ENCODE results near the gene IPO11.
"Not testable (repeated sequence)": the region's sequence is repeated elsewhere in the genome, so short reads cannot be mapped to it uniquely, and the experiment has no call there.

Gene IPO11

DNA sequence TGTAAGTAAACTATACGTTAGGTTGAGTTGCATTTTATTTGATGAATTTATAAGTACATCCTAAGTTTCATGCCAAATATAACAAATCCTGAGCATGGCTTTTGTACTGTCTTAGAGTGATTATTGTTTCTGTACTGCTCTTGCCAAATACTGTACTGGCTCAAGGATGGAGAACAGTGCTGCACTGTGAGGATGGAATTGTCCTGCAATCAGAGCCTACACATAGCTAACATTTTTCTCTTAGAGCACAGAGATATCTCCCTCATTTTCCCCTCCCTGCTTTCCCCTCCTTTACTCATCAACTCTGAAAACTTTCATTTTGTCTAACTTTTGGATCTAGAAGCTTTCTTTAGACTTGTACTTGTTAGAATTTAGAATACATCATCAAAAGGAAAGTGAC lies 194.3 kb downstream of the IPO11 start:
- DNase-seq, result no peak

DNA sequence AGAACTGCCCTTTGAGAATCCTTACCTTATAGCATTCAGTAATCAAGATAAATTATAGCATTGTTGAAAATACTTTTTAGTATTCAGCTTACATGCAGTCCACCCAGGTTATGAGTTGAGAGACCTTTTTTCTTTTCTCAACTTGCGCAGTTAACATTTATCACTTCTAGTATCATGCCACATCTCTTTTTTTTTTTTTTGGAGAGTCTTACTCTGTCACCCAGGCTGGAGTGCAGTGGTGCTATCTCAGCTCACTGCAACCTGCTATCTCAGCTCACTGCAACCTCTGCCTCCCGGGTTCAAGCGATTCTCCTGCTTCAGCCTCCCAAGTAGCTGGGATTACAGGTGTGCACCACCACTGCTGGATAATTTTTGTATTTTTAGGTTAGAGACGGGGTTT lies 195.1 kb downstream of the IPO11 start:
- no peak for DNase-seq

DNA sequence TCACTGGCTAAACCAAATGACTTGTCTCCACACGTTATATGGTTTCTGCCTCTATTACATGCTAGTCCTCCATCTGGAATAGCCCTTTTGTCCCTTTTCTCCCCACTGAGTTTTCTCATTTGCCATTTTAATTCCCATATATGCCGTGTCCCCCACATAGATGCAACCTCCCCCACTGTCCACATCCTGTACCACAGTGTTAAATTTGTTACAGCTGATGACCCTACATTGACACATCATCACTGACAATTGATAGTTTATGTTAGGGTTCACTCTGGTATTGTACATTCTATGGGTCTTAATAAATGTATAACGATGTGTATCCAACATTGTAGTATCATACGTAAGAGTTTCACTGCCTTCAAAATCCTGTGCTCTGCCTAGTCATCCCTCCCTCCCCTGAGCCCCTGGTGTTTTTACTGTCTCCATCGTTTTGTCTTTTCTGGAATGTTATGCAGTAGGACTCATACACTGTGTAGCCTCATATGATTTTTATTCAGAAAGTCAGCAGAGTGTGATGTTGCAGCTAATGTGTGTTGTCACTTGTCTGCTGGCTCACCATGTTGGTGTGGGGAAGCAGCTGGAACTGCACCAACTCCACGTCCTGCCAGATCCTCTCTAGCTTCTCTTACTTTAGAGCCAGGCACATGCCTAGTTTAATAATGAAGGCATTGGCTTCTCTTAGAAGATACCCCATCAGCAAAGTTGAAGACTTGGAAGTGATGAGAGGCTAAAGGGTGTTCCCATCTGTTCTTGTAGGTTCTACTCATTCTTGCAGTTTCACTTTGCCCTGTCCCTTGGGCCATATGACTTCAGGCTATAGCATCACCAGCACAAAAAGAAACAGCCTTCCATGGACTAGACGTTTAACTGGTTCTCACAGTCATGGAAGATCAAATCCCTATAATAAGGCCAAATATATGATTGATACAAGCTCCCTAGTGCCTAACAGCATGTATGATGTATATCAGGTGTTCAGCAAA lies 196.3 kb downstream of the IPO11 start:
- no peak for DNase-seq

DNA sequence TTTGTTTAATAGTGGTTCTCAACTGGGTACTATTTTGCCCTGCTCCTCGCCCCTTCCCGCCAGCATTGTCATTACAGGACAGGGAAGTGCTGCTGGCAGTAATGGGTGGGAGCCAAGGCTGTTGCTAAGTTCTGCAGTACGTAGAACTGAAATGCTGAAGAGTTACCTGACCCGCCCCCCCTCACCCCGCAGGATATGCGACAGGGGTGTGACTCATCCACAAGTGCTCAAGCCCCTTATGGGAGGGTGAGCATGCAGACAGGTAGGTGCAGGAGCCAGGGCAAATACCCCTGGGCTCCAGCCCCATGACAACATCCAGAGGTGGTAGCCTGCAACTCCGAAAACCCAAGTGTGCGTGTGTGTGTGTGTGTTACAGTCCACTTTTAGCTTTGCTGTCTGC lies 201.8 kb downstream of the IPO11 start:
- DNase-seq, result no peak

DNA sequence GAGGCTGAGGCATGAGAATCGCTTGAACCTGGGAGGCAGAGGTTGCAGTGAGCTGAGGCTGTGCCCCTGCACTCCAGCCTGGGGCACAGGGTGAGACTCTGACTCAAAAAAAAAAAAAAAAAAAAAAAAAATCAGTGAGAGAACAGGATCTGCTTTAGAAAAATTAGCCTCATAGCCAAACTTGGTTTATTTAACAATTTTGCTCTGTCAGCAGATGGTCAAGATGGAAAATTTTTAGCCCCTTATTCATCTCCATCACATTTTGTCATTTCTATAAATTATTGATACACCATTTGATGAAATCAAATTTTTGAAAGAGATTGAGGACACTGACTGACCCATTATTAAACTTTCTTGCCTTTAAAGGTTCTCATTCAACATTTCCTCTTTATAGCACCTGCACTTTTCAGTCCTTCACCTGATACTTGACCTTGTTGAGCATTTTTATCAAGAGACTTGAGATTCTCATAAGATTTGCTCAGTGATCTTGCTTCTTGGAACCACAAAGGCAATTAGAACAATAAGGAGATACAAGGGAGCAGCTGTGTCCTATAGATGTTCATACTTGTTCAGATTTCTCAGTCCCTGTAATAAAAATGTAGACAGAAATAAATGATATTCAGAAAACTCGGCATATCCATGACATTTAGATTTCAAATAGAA lies 204.2 kb downstream of the IPO11 start:
- no peak for DNase-seq

DNA sequence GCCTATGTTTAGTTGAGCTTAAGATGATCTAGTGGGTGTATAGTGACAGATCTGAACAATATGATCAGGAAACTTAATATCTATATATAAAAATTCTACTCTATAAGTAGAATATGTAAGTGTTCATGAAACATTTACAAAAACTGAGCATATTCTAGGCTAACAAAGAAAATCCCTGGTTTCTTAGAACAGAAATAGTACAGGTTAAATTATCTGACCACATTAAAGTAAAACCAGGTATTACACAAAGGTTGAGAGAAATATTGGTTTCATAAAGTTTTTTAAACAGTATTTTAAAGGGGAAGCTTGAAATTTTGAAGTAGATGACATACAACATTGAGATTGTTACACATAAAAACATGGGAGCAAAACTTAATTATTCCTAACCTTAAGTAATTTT lies 205.4 kb downstream of the IPO11 start:
- DNase-seq, result no peak

DNA sequence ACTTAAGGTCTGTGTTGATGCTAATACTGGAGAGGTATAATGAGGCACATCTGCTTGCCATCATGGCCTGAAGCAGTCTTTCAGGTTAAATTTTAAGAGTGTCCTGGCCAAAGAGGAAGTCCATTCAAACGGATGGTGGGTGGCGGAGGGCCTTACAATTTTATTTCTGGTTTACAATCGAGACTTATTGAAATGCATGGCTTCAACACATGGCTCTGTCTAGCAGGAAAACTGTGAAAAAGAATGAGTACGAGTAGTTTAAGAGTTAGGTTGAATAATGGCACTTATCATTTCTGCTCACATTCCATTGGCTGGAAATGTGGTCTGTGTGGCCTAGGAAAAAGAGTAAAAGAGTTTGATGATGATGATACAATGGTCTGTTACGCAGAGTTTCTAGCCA lies 208.2 kb downstream of the IPO11 start:
- DNase-seq, result no peak

DNA sequence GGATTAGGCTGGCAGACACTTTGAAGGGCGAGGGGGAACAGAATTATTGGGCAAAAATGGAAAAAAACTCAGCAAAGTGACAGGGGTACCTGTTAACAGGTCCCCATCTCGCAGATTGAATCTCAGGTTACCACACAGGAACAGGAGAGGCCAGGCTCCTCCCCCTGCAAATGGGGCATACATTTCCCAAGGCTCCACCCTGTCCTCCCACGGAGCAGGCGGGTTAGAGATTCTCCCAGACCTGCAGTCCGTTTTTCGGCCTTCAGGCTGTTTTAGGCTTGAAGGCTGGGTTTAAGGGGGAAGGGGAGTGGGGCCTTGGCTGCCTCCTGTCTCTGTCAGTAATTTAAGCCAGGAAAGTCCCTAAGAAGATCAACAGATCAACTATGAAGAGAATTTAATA lies 208.7 kb downstream of the IPO11 start:
- DNase-seq, result no peak

DNA sequence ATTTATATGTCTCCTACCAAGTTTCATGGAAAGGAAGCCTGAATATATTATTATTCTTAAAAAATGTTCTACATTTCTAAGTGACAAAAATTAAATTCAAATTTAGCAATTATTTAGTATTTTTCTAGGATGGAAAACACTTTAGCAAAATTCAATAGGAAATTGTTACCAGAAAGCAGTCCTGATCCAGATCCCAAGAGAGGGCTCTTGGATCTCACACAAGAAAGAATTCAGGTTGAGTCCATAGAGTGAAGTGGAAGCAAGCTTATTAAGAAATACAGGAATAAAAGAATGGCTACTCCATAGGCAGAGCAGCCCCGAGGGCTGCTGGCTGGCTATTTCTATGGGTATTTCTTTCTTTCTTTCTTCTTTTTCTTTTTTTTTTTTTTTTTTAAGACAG lies 210.7 kb downstream of the IPO11 start:
- DNase-seq, result no peak

DNA sequence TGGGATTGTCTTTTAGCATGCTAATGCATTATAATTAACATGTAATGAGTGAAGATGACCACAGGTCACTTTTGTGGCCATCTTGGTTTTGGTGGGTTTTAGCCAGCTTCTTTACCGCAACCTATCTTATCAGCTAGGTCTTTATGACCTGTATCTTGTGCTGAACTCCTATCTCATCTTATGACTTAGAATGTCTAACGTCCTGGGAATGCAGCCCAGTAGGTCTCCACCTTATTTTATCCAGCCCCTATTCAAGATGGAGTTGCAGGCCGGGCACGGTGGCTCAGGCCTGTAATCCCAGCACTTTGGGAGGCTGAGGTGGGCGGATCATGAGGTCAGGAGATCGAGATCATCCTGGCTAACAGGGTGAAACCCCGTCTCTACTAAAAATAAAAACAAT lies 211.9 kb downstream of the IPO11 start:
- not testable (repeated sequence) for DNase-seq

DNA sequence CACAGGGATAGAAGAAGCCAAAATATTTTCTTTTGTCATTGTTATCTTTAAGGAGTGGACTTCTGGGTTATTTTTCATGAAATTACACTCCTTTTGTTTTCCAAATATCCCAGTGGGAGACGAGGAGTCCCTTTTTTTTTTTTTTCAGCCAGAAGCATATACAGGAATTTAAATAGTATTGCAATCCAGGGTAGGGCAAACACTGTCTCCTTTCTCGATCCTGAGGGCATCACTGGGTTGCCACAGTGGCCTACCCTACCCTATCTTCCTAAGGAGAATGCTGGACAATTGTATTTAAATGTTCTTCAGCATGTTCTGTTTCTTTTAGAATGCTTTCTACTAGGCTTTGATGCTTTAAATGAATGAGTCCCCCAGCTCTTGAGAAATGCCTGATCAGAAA lies 214.0 kb downstream of the IPO11 start:
- DNase-seq, result no peak

DNA sequence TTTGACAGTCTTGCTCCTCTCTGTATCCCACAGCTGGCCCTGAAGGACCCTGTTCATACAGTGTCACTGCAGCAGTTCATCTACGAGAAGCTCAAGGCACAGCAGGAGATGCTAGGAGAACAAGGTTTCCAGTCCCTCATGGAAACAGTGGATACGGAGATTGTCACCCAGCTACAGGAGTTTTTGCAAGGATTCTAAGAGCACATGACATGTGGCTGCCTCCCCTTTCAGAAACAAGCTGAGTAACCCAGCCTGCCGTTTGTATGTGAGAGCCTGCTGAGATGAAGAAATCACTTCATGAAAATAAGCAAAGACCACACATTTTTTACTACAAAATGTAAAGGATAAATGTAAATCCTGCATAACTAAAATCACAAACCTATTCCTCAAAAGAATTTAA lies 214.6 kb downstream of the IPO11 start:
- DNase-seq, result no peak

DNA sequence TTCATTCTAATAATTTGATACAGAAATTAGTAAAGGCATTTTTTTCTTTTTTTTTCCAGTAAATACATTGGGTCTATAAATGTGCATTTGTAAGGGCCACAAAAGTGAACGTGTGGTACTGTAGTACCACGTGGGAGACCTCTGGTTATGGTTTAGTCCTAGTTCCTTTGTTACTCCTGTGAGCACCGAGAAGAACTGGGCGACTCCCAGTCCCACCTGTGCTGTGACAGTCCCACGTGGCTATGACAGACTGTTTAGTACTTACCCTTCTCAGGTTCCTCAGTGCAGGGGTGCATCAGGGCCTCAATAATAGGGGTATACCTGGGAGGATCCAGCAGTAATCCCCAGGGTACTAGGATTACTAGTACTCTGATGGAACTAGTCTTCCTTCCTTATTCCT lies 215.3 kb downstream of the IPO11 start:
- no peak for DNase-seq

DNA sequence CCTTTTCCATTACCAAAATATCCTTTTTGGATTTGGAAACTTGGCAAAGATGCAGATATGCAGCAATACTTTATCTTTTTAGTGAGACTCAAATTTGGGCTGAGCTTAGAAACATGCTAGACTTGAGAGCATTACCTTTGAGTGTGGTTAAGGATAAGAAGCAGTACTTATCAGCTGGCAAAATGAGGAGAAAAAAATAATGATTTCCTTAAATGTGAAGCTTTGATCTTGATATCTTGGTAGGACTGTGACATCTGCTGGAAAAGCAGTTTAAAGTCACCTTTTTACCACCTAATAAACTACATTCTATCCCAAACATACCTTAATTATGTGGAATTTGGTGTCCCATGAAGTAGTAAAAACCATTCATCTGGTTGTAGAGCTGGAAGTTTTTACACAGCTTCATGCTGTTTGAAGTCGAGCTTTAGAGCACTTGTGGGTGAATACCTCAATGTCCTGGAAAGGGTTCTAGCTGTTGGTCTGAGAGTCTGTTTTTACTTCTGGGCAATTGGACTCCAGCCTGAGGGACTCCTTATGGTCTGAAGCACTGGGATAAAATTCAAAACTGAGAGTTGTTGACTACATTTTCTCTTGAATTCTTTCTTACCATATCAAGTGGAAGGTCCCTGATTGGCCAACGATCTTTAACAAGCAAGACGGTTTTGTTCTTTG lies 219.5 kb downstream of the IPO11 start:
- no peak for DNase-seq

DNA sequence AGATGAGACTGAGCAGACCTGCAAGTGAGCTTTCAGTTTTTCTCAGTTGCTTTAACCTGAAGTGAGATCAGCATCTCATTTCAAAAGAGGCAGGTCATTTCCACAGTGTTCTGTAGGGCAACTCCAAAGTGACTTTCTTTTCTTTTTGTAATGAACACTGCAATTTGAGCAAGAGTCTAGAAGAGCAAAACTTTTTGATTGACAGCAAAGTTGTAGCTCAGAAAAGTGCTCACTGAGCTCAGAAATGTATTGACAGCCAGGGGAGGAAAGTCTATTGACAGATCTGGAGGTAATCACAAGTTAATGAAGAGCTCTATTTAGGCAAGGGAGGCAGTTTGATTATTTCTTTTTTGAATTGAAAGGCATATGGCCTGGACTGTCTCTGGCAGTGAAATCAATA lies 220.7 kb downstream of the IPO11 start:
- DNase-seq, result no peak

DNA sequence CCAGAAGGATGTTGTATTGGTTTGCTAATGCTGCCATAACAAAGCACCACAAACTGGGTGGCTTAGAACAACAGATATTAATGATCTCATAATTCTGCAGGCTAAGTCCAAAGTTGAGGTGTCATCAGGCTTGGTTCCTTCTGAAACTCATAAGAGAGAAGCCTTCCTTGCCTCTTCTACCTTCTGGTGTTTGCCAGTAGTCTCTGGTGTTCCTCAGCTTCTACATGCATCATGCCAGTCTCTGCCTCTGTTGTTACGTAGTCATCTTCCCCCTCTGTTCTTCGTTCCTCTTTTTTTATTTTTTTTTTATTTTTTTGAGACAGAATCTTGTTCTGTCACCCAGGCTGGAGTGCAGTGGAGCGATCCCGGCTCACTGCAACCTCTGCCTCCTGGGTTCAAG lies 227.9 kb downstream of the IPO11 start:
- no peak for DNase-seq

DNA sequence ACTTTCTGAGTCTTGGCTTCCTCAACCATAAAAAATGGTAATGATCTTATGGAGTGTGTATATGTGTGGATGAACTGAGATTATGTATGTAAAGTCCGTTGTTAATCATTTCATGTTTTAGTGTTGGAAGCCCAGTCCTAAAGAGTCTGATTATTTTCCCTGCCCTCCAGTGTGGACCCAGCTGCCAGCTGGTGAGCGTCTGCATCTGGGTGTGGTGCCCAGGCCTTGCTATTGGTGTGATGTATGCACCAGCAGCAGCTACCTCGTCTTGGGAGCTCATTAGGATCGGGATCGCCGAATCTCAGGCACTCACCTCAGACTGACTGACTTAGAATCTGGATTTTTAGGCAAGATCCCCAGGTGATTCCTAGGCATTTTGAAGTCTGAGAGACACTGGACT lies 229.9 kb downstream of the IPO11 start:
- no peak for DNase-seq

DNA sequence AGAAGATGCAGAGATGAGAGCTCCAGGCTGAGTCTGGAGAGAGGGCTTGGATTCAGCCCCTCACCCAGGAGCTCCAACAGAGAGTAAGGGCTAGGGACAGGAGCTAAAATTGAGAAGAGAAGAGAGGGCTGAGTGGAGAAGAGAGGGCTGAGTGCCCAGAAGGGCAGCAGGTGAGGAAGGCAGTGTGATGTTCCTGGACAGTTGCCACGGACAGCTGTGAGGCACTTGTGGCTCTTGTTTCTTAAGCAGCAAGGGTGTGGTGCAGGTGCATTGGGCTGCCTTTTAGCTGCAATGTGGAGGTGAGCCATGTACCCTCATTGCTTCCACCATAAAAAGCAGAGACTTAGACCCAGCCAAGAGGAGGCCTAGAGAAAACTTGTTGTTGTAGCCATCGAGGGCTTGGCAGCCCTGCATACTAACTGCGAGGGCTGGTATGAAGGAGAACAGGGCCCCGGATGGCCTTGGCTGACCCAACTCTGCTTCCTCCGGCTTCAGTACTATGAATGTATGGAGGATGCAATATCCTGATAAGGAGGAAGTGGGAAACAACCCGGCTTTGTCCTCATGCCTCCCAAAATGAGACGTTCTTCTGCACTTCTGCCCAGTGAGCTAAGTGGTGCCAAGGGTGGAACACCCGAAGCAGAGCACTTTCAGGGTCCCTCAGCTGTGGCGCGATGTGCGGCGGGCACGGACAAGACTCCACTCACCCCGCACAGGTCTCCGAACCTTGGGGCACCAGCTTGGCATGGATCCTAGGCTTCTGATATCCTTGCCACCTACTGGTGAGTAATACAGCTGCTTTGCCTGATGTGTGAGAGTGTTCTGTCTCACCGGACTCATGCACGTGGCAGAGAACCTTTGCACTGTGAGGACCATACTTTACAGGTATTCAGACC lies 231.2 kb downstream of the IPO11 start:
- no peak for DNase-seq

DNA sequence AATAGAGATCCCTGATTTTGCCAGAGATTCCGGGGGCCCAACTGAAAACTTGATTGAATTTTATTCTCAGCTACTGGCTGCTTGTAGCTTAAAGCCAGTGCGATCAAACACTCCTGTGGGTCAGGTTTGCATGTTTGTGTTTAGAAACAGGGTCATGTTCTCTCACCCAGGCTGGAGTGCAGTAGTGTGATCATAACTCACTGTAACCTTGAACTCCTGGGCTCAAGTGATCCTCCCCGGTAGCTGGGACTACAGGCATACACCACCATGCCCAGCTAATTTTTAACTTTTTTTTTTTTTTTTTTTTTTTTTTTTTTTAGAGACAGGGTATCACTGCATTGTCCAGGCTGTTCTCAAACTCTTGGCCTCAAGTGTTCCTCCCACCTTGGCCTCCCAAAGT lies 232.7 kb downstream of the IPO11 start:
- no peak for DNase-seq

DNA sequence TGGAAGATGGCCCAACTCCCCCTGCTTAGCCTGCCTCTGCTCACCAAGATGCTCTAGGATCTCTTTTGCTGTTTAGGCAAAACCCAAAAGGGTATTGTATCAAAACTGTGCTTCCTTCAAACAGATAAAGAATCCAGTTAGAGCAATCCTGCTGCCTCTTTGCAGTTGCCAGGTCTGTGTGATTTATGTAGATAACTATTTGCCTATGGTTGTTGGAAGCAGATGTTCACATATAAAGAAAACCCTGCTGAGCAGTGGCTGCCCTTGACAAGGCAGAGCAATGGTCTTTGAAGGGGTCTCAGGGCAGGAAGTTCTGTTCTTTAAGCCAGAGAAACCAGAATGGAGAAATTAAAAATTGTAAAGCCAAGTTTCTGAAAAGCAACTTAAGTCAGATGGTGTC lies 234.7 kb downstream of the IPO11 start:
- DNase-seq, result no peak

DNA sequence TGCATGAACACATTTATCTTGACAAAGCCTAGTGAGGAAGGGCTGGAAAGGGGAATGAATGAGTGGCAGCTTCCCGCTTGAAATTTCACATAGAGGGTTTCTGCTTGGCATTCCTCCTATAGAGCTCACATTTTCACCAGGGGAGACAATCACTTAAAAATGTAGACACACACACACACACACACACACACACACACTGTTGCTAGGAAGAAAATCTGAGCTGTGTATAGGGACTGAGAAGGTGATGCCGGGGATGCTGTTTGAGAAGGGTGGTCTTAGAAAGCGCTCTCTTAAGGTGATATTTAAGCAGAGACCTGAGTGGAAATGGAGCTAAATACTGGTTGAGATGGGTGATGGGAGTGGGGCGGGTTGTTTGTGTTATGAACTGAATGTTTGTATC lies 236.5 kb downstream of the IPO11 start:
- DNase-seq, result no peak

DNA sequence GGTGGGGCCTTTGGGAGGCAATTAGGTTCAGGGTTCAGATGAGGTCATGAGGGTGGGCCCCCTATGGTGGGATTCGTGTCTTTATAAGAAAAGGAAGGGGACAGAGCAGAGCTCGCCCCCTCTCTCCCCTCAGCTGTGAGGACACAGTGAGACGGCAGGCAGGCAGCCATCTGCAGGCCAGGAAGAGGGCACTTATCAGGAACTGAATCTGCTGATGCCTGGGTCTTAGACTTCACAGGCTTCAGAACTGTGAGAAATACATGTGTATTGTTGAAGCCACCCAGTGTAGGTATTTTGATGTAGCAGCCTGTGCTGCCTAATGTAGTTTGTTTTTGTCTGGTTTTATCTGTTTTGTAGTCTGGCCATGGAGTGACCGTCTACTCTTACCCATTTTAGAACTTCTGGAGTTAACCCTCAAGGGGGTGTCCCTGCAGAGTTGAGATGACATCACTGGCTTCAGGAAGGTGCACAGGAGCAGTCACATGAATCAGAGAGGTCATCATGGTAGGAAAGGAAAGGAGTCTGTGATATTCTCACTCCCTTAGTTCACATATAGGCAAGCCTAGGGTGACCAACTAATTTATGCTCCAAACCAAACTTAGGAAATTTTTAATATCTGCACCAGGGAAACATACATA lies 237.0 kb downstream of the IPO11 start:
- DNase-seq, result no peak
